ENCODE measurements around the gene TAMALIN. TPM values are rescaled to one million over a fixed set of nuclear protein-coding genes. Genes with fewer than 3 reads are reported as not detected.
A peak's percentile ranks its signal among the peaks of the same experiment; 100 is the strongest.

Gene TAMALIN
- total and polyA plus RNA-seq, 4 experiments from 2014 or later: 1.2 to 31.7 (median 17.9) TPM

GRCh38 chr12:52005218-52005902 lies 1.4 kb upstream of the TAMALIN start:
- H3K9me3 Mint-ChIP-seq: peaks cover 0 to 3% (median 0%) of the 10 kb centered on the region in 8 donors
- H3K27ac ChIP-seq (ENCODE audit: low read depth, low read length): no peak overlapping the region
- intact Hi-C loops (cut with micrococcal nuclease): no loop called here
- H3K4me1 Mint-ChIP-seq: peaks cover 12 to 37% (median 24%) of the 10 kb centered on the region in 4 donors
- H3K36me3 Mint-ChIP-seq: peaks cover 0 to 23% of the 10 kb centered on the region in 2 donors
- ChIA-PET POLR2A (ENCODE audit: partially characterized antibody) (interaction anchor here (2.0 to 8.8 kb wide), 3 partner anchors 12 to 46 kb away, joined by 14 to 187 read pairs (median 19); partner anchors contain the start of gene NR4A1), CTCF (ENCODE audit: partially characterized antibody) (interaction anchor here (0.8 to 34.6 kb wide), 6 partner anchors 11 to 79 kb away, joined by 3 to 1048 read pairs (median 7); no protein-coding TSS in a partner anchor)
- H3K27me3 Mint-ChIP-seq: peaks cover 0 to 2% of the 10 kb centered on the region in 2 donors
- no peak overlapping the region for H3K4me3 ChIP-seq (ENCODE audit: low read length in 2 of 2)
- H3K9me3 ChIP-seq (ENCODE audit: control insufficient read depth in 1 of 2, low read length in 2 of 2): no peaks in the 10 kb centered on the region
- H3K4me1 ChIP-seq (ENCODE audit: insufficient read depth, low read length): peaks cover 28% of the 10 kb centered on the region
- H3K27me3 ChIP-seq (ENCODE audit: insufficient read depth, low read length): no peaks in the 10 kb centered on the region
- peak overlapping the region in 6 of 7 donors; percentile 38 to 97 (median 85) for H3K27ac Mint-ChIP-seq
- H3K36me3 ChIP-seq (ENCODE audit: insufficient read depth, low read length): no peaks in the 10 kb centered on the region
- no peak for DNase-seq
- H3K4me3 Mint-ChIP-seq: peak overlapping the region in 5 of 8 donors; percentile 9 to 92 (median 31)

- Histone ChIP-seq H3K9me3 (ENCODE audit: control insufficient read depth in 1 of 2, low read length in 2 of 2) (no peaks in the 10 kb centered on the region), H3K36me3 (ENCODE audit: insufficient read depth, low read length) (peaks cover 6% of the 10 kb centered on the region), H3K27me3 (ENCODE audit: insufficient read depth, low read length) (no peaks in the 10 kb centered on the region), H3K4me1 (ENCODE audit: insufficient read depth, low read length) (peaks cover 28% of the 10 kb centered on the region), H3K27ac (ENCODE audit: low read depth, low read length) (no peak overlapping the region), H3K4me3 (ENCODE audit: low read length in 2 of 2) (peak overlapping the region in 1 of 2 donors; percentile 32)
- ChIA-PET POLR2A (ENCODE audit: partially characterized antibody) (interaction anchor here (2.0 to 8.8 kb wide), 4 partner anchors 13 to 64 kb away, joined by 14 to 187 read pairs (median 18); partner anchors contain the start of genes ATG101 and NR4A1), CTCF (ENCODE audit: partially characterized antibody) (interaction anchor here (0.8 to 34.6 kb wide), 4 partner anchors 12 to 75 kb away, joined by 3 to 1048 read pairs (median 27); no protein-coding TSS in a partner anchor)
- intact Hi-C loops (cut with micrococcal nuclease): loop anchor here (1.0 kb wide), 1 partner anchor 17 kb away; no protein-coding TSS in a partner anchor
- H3K27me3 Mint-ChIP-seq: peaks cover 0 to 2% of the 10 kb centered on the region in 2 donors
- peaks cover 0 to 3% (median 0%) of the 10 kb centered on the region in 8 donors for H3K9me3 Mint-ChIP-seq
- H3K36me3 Mint-ChIP-seq: peaks cover 7 to 29% of the 10 kb centered on the region in 2 donors
- H3K4me1 Mint-ChIP-seq: peaks cover 12 to 42% (median 24%) of the 10 kb centered on the region in 4 donors
- H3K4me3 Mint-ChIP-seq: peak overlapping the region; percentile 83 to 93 (median 88)
- peak in 3 of 5 donors; percentile 9 to 60 (median 13) for DNase-seq
- peak overlapping the region; percentile 66 to 97 (median 93) for H3K27ac Mint-ChIP-seq
Observed at GRCh38 chr12:52005903-52006703, 643 bp upstream of the TAMALIN start.

- H3K4me1 Mint-ChIP-seq: peaks cover 12 to 44% (median 24%) of the 10 kb centered on the region in 4 donors
- peaks cover 14% of the 10 kb centered on the region for H3K36me3 ChIP-seq (ENCODE audit: insufficient read depth, low read length)
- H3K27me3 Mint-ChIP-seq: peaks cover 0 to 2% of the 10 kb centered on the region in 2 donors
- H3K4me1 ChIP-seq (ENCODE audit: insufficient read depth, low read length): peaks cover 28% of the 10 kb centered on the region
- ChIA-PET POLR2A (ENCODE audit: partially characterized antibody) (interaction anchor here (1.3 to 8.8 kb wide), 6 partner anchors 14 to 999 kb away, joined by 3 to 187 read pairs (median 16); partner anchors contain the start of genes ATG101, EIF4B and NR4A1), CTCF (ENCODE audit: partially characterized antibody) (interaction anchor here (1.1 to 34.6 kb wide), 3 partner anchors 13 to 74 kb away, joined by 3 to 1048 read pairs (median 50); no protein-coding TSS in a partner anchor)
- peaks cover 0 to 3% (median 0%) of the 10 kb centered on the region in 8 donors for H3K9me3 Mint-ChIP-seq
- H3K4me3 Mint-ChIP-seq: peak overlapping the region; percentile 83 to 95 (median 94)
- DNase-seq: peak; percentile 74 to 81 (median 79)
- H3K27ac Mint-ChIP-seq: peak overlapping the region; percentile 89 to 98 (median 97)
- no peaks in the 10 kb centered on the region for H3K27me3 ChIP-seq (ENCODE audit: insufficient read depth, low read length)
- peak overlapping the region; percentile 29 to 83 for H3K4me3 ChIP-seq (ENCODE audit: low read length in 2 of 2)
- intact Hi-C loops (cut with micrococcal nuclease): no loop called here
- peak overlapping the region; percentile 91 for H3K27ac ChIP-seq (ENCODE audit: low read depth, low read length)
- H3K9me3 ChIP-seq (ENCODE audit: control insufficient read depth in 1 of 2, low read length in 2 of 2): no peaks in the 10 kb centered on the region
- H3K36me3 Mint-ChIP-seq: peaks cover 16 to 39% of the 10 kb centered on the region in 2 donors
Observed at GRCh38 chr12:52007158-52007921, 594 bp downstream of the TAMALIN start.

GRCh38 chr12:52007982-52008510 lies 1.3 kb downstream of the TAMALIN start:
- intact Hi-C loops (cut with micrococcal nuclease): no loop called here
- no peaks in the 10 kb centered on the region for H3K9me3 ChIP-seq (ENCODE audit: control insufficient read depth in 1 of 2, low read length in 2 of 2)
- peaks cover 14% of the 10 kb centered on the region for H3K36me3 ChIP-seq (ENCODE audit: insufficient read depth, low read length)
- ChIA-PET CTCF (ENCODE audit: partially characterized antibody) (interaction anchor here (34.6 kb wide), 1 partner anchor 15 kb away, joined by 1048 read pairs; no protein-coding TSS in a partner anchor), POLR2A (ENCODE audit: partially characterized antibody) (interaction anchor here (1.3 to 8.8 kb wide), 4 partner anchors 14 to 998 kb away, joined by 3 to 187 read pairs (median 12); partner anchors contain the start of genes ATG101 and EIF4B)
- H3K9me3 Mint-ChIP-seq: peaks cover 0 to 3% (median 0%) of the 10 kb centered on the region in 8 donors
- peak overlapping the region; percentile 91 for H3K27ac ChIP-seq (ENCODE audit: low read depth, low read length)
- peaks cover 19 to 44% of the 10 kb centered on the region in 2 donors for H3K36me3 Mint-ChIP-seq
- no peaks in the 10 kb centered on the region for H3K27me3 ChIP-seq (ENCODE audit: insufficient read depth, low read length)
- H3K27me3 Mint-ChIP-seq: peaks cover 0 to 2% of the 10 kb centered on the region in 2 donors
- DNase-seq: no peak
- H3K4me3 ChIP-seq (ENCODE audit: low read length in 2 of 2): peak overlapping the region; percentile 29 to 83
- H3K4me3 Mint-ChIP-seq: peak overlapping the region; percentile 83 to 95 (median 94)
- peaks cover 28% of the 10 kb centered on the region for H3K4me1 ChIP-seq (ENCODE audit: insufficient read depth, low read length)
- H3K4me1 Mint-ChIP-seq: peaks cover 12 to 44% (median 24%) of the 10 kb centered on the region in 4 donors
- H3K27ac Mint-ChIP-seq: peak overlapping the region; percentile 89 to 98 (median 97)

GRCh38 chr12:52009081-52009751 lies 2.5 kb downstream of the TAMALIN start:
- ChIA-PET POLR2A (ENCODE audit: partially characterized antibody) (interaction anchor here (2.2 to 8.8 kb wide), 3 partner anchors 13 to 61 kb away, joined by 7 to 187 read pairs (median 18); partner anchors contain the start of gene ATG101), CTCF (ENCODE audit: partially characterized antibody) (interaction anchor here (2.1 to 34.6 kb wide), 2 partner anchors 14 to 16 kb away, joined by 11 to 1048 read pairs; no protein-coding TSS in a partner anchor)
- H3K9me3 Mint-ChIP-seq: peaks cover 0 to 3% (median 0%) of the 10 kb centered on the region in 8 donors
- peaks cover 19% of the 10 kb centered on the region for H3K36me3 ChIP-seq (ENCODE audit: insufficient read depth, low read length)
- intact Hi-C loops (cut with micrococcal nuclease): no loop called here
- peak overlapping the region; percentile 81 to 98 (median 95) for H3K27ac Mint-ChIP-seq
- H3K4me3 ChIP-seq (ENCODE audit: low read length in 2 of 2): no peak overlapping the region
- peaks cover 12 to 48% (median 24%) of the 10 kb centered on the region in 4 donors for H3K4me1 Mint-ChIP-seq
- H3K9me3 ChIP-seq (ENCODE audit: control insufficient read depth in 1 of 2, low read length in 2 of 2): no peaks in the 10 kb centered on the region
- peak overlapping the region in 7 of 8 donors; percentile 25 to 95 (median 38) for H3K4me3 Mint-ChIP-seq
- peaks cover 28% of the 10 kb centered on the region for H3K4me1 ChIP-seq (ENCODE audit: insufficient read depth, low read length)
- H3K27me3 Mint-ChIP-seq: peaks cover 0 to 2% of the 10 kb centered on the region in 2 donors
- peak in 2 of 5 donors; percentile 13 to 53 for DNase-seq
- peaks cover 30 to 55% of the 10 kb centered on the region in 2 donors for H3K36me3 Mint-ChIP-seq
- no peaks in the 10 kb centered on the region for H3K27me3 ChIP-seq (ENCODE audit: insufficient read depth, low read length)
- peak overlapping the region; percentile 91 for H3K27ac ChIP-seq (ENCODE audit: low read depth, low read length)
